Raji (cell line): ENCODE results near the gene ALG14.

Experiments
- POLR2A ChIP-seq: IDR thresholded peaks from 2 replicates; pipeline ENCODE4 v1.6.1; 2011; ENCODE audit warnings: low read depth, low read length, control low read depth; ENCODE audit not compliant: insufficient read depth

ALG14 gene

DNA sequence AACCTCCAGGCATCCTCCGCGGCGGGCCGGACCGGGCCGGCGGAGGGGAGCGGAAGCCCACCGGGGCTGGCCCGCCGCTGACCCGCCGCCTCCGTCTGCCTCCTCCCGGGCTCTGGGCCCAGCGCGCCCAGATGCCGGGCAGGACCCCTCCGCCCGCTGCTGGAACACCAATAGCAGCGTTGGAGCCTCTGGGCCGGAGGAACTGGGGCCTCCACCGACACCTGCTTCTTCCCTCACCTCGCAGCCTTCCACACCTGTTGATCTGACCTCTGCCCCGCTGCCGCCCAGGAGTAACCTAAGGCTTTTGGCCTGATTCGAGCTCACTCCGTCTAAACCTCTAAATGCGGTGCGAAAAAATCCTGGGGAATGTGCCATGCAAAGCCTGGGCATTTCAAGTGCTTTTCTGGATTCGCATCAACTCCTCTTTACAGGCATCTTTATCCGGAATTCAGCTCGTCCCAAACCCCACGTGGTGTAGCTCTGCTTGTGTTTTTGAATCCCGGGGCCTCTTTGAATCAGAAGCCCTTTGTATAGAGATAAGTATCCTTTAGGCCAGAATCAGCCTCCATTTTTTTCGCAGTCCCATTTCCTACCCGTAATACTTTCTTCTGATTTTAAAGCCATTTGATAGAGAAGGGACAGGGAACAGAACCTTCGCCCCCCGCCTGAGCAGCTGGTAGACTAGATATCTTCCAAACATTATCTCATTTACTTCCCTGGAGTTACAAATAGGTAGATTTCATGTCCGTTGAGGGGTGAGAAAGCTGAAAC lies 145.2 kb downstream of the ALG14 start:
- no peak for TF ChIP-seq POLR2A

DNA sequence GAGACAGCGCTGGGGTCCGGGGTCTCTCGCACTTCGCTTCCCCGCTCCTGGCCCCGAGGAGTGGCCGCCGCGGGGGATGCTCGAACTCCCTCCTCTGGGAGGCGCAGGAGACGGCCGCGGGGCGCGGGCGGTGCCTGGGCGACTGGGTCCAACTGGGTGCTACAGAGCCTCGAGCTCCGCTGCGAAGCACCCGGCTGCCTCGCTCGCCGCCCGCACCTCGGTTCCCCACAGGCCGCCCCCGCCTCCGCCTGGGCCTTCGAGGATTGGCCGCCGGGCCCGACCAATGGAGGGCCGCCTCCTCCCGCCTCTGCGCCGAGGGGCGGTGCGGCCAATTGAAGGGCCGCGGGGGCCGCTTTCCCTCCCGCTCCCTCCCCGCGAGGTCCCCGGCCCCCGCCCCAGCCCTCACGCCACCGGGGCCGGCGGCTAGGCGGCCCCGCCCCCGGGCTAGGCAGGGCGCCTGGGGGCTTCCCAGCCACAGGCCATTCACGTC lies 145.8 kb downstream of the ALG14 start, which contains the start of gene CNN3:
TSS of gene CNN3 (minus strand) at position 196 of the 490 bp plus-strand sequence. CDS start 216 bp downstream, outside the sequence.
- TF ChIP-seq POLR2A: no peak

DNA sequence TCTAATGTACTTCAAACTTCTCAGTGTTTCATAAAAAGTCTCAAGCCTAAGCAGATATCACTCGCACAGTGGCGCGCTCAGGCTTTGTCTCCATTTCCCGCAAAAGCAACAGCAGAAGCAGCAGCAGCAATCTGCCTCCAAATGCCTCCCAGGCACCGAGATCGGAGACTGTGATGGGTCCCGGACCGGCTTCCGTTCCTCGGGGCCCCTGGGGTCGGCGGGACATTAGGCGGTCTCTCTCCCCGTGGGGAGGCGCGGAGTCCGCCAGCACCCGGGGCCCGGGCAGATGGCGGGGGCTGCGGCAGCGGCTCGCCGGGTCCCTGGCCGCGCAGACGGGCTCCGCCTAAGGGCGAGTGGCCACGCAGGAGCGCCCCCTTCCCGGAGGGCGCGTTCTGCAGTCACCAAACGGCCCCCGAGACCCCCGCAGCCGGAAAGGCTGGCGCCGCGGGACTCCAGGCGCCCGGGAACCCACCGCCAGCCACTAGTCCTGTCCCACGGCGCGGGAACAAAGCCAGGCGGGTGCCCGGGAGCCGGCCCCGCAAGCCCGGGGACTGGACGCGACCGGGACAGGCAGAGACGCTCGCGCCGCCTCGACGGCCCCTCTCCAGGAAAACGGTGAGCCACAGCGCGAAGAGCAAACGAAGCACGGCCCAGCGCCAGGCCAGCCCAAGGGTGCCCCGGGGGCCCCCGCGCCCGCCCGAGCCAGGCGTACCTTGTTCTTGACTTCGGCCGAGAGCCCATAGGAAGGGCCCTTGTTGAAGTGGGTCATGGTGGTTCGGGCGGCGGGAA lies 146.4 kb downstream of the ALG14 start:
- no peak for TF ChIP-seq POLR2A

DNA sequence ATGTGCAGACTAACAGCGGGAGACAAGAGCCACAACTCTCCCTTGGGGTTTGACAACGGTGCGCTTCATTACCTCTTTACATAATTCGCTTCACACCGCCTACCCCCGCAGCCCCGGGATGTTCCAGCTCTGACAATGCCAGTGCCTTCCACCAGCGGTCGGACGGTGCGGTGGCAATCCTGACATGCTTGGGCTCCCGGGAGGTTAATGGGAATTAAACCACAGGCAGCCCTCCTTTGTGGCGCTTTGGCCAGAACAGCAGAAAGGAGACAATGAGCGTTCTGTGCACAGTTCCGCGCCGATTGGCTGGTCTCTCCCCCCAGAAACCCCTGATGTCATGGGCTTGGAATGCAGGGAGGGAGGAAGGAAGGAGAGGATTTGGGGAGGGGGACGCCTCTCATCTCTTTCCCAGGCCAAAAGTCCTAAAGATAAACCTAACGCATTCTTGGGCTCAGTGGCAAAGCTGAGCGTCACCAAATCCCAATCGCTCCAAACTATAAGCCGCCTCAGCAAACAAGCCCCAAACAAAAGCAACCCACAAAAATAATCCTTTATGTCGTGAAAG lies 147.1 kb downstream of the ALG14 start:
- TF ChIP-seq POLR2A: no peak

DNA sequence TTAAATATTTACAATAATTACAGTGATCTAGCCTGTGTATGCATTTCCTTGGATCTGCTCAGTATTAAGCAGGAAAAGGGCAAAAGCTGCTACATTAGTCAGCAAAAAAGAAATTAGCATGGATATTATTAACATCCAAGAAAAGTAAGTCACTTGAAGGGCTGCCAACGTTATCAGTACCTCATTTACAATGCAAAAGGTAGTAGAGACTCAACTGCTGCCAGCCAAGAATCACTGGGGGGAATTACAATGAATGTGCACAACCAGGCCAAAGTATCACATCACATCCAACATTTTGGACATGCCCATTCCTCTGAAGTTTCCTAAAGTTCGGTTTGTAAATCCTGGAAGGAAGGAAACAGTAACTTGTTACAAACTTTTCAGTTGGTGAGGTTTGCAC lies 147.7 kb downstream of the ALG14 start:
- TF ChIP-seq POLR2A: no peak
